A673 (cell line): ENCODE data around the gene JMJD8. TPM values are rescaled to one million over a fixed set of nuclear protein-coding genes. Genes with fewer than 3 reads are reported as not detected.

Source experiments
- BruUV-seq: library from RNA; stranded (reverse); fragments of 400-500 nt; replicated peaks from 2 replicates; lab custom pipeline; 2021; lab: Mats Ljungman, UMichigan
- CTCF ChIA-PET: fragments of 300-600 bp; sonication (Branson Sonifier 250); formaldehyde crosslinking; loops from one replicate; lab custom pipeline; 2022; ENCODE audit warnings: antibody characterized with exemption; lab: Charles Lee
- POLR2A ChIA-PET: fragments of 300-600 bp; sonication (Branson Sonifier 250); formaldehyde crosslinking; loops from one replicate; lab custom pipeline; 2022; ENCODE audit warnings: antibody characterized with exemption; ENCODE audit not compliant: low non-redundant PET; lab: Charles Lee
- DNase-seq: peaks from one replicate; pipeline ENCODE4 v3.0.0-alpha.2; 2015; ENCODE audit warnings: low spot score
- H3K27ac ChIP-seq: fragments of 200-600 bp; sonication (generic); 2 replicates; pipeline ENCODE4 v1.5.1; 2016; ENCODE audit warnings: mixed run types, low read depth, mild to moderate bottlenecking, mixed read lengths, antibody characterized with exemption, low read length; ENCODE audit not compliant: poor library complexity, severe bottlenecking
- H3K27me3 ChIP-seq: fragments of 200-600 bp; sonication (generic); replicated peaks from 2 replicates; pipeline ENCODE4 v1.6.1; 2017; ENCODE audit warnings: mixed run types, low read depth, mild to moderate bottlenecking, mixed read lengths, antibody characterized with exemption, low read length; ENCODE audit not compliant: insufficient read depth, poor library complexity
- H3K36me3 ChIP-seq: fragments of 200-600 bp; sonication (generic); 2 replicates; pipeline ENCODE4 v1.6.1; 2016; ENCODE audit warnings: mixed run types, mild to moderate bottlenecking, mixed read lengths, antibody characterized with exemption, low read length; ENCODE audit not compliant: insufficient read depth, poor library complexity, severe bottlenecking
- H3K4me1 ChIP-seq: fragments of 200-600 bp; sonication (generic); 2 replicates; pipeline ENCODE4 v1.6.1; 2017; ENCODE audit warnings: mixed run types, mild to moderate bottlenecking, mixed read lengths, antibody characterized with exemption, low read length; ENCODE audit not compliant: insufficient read depth, poor library complexity, severe bottlenecking
- H3K4me3 ChIP-seq: fragments of 200-600 bp; sonication (generic); 2 replicates; pipeline ENCODE4 v1.5.1; 2016; ENCODE audit warnings: low read depth, mixed run types, mild to moderate bottlenecking, mixed read lengths, low read length; ENCODE audit not compliant: poor library complexity, severe bottlenecking
- H3K9me3 ChIP-seq: fragments of 200-600 bp; sonication (generic); 2 replicates; pipeline ENCODE4 v1.6.1; 2016; ENCODE audit warnings: mixed run types, low read depth, mild to moderate bottlenecking, mixed read lengths, antibody characterized with exemption, low read length; ENCODE audit not compliant: poor library complexity, severe bottlenecking
- CTCF ChIP-seq: fragments of 300-800, 200-600 bp; sonication (generic); conservative IDR thresholded peaks from 2 replicates; pipeline ENCODE4 v1.5.1; 2017; ENCODE audit warnings: low read depth, mild to moderate bottlenecking, antibody characterized with exemption, low read length, moderate library complexity, mixed read lengths
- EZH2 ChIP-seq: fragments of 200-600 bp; sonication (generic); IDR thresholded peaks from 2 replicates; pipeline ENCODE4 v1.6.1; 2017; ENCODE audit warnings: borderline replicate concordance, low read depth, mild to moderate bottlenecking, mixed read lengths, antibody characterized with exemption, low read length; ENCODE audit not compliant: poor library complexity, severe bottlenecking
- intact Hi-C: fragments of 100-400 bp; cut with micrococcal nuclease; formaldehyde crosslinking; loops from one replicate; pipeline ENCODE4 v1.10.0; 2022; ENCODE audit not compliant: unreplicated experiment
- total RNA-seq: library from RNA; stranded (reverse); gene quantifications from 2 replicates; pipeline ENCODE4 v1.2.3, GENCODE V29; 2021

Gene JMJD8
- total RNA-seq, 1 experiment from 2014 or later = 87.1 TPM

- no peaks in the 10 kb centered on the region for H3K9me3 ChIP-seq
- H3K27ac ChIP-seq = peak within 1 kb of the TSS; percentile 94
- intact Hi-C loops = no loop called here
- H3K27me3 ChIP-seq = no peaks in the 10 kb centered on the region
- ChIA-PET POLR2A (no interaction called here), CTCF (interaction anchor here (0.7 kb wide), 1 partner anchor 285 kb away, joined by 3 read pairs; no protein-coding TSS in a partner anchor)
- no peaks in the 10 kb centered on the region for H3K36me3 ChIP-seq
- peak within 1 kb of the TSS; percentile 86 for H3K4me3 ChIP-seq
- no peaks in the 10 kb centered on the region for H3K4me1 ChIP-seq
- TSS peak; percentile 67 for BruUV-seq
- no peak for TF ChIP-seq EZH2
- TF ChIP-seq CTCF = no peak
- DNase-seq = peak; percentile 96
These were observed 35.1 kb downstream of the JMJD8 start, which contains the start of gene WDR90 for GRCh38 chr16:648781-649589. TSS of gene WDR90 (plus strand) at chr16:649365. CDS start at chr16:649417, 52 bp downstream.

- Histone ChIP-seq H3K4me3 (peak overlapping the region; percentile 86), H3K9me3 (no peaks in the 10 kb centered on the region), H3K36me3 (no peaks in the 10 kb centered on the region), H3K27ac (peak overlapping the region; percentile 94), H3K4me1 (no peaks in the 10 kb centered on the region), H3K27me3 (no peaks in the 10 kb centered on the region)
- intact Hi-C loops = no loop called here
- POLR2A ChIA-PET = no interaction called here
- no peak for TF ChIP-seq EZH2
- peak; percentile 72 for TF ChIP-seq CTCF
- DNase-seq = peak; percentile 55
- CTCF ChIA-PET = interaction anchor here (0.7 to 1.0 kb wide), 2 partner anchors 10 to 17 kb away, joined by 3 to 5 read pairs; no protein-coding TSS in a partner anchor
- BruUV-seq = no TSS peak
These were observed 35.9 kb downstream of the JMJD8 start for GRCh38 chr16:648071-648780.

- intact Hi-C loops = no loop called here
- no peak for DNase-seq
- H3K36me3 ChIP-seq = no peaks in the 10 kb centered on the region
- H3K27ac ChIP-seq = no peak overlapping the region
- BruUV-seq = no TSS peak
- no peak overlapping the region for H3K4me3 ChIP-seq
- ChIA-PET CTCF (interaction anchor here (0.7 to 1.0 kb wide), 2 partner anchors 9 to 18 kb away, joined by 3 to 5 read pairs; no protein-coding TSS in a partner anchor), POLR2A (no interaction called here)
- no peaks in the 10 kb centered on the region for H3K9me3 ChIP-seq
- H3K4me1 ChIP-seq = peaks cover 9% of the 10 kb centered on the region
- no peak for TF ChIP-seq EZH2
- no peak for TF ChIP-seq CTCF
- H3K27me3 ChIP-seq = no peaks in the 10 kb centered on the region
These were observed 36.8 kb downstream of the JMJD8 start for GRCh38 chr16:647173-647902.
